HG03139 (cell line): ENCODE data around the gene MAN2A2.
"Not testable (repeated sequence)": the region's sequence is repeated elsewhere in the genome, so short reads cannot be mapped to it uniquely, and the experiment has no call there.

Experiments
- ATAC-seq: cut with Tn5 transposase; IDR thresholded peaks from one replicate; pipeline ENCODE4 v1.9.1; 2021; ENCODE audit not compliant: unreplicated experiment

MAN2A2 gene

GRCh38 chr15:90883526-90883975 lies 19.6 kb upstream of the MAN2A2 start:
- no peak for ATAC-seq

- no peak for ATAC-seq
Observed at GRCh38 chr15:90883976-90884718, 19.0 kb upstream of the MAN2A2 start, which contains the start of gene FES. Gene FES (plus strand): TSS chr15:90884504. CDS start chr15:90885046, 542 bp downstream.

GRCh38 chr15:90884719-90885431 lies 18.2 kb upstream of the MAN2A2 start:
- no peak for ATAC-seq

GRCh38 chr15:90885432-90886290 lies 17.4 kb upstream of the MAN2A2 start:
- peak; percentile 40 for ATAC-seq

GRCh38 chr15:90886291-90886614 lies 16.8 kb upstream of the MAN2A2 start:
- ATAC-seq = no peak

- no peak for ATAC-seq
Observed at GRCh38 chr15:90887037-90887481, 16.0 kb upstream of the MAN2A2 start.

GRCh38 chr15:90889313-90889730 lies 13.8 kb upstream of the MAN2A2 start:
- no peak for ATAC-seq

GRCh38 chr15:90889736-90890456 lies 13.2 kb upstream of the MAN2A2 start:
- no peak for ATAC-seq

GRCh38 chr15:90890839-90891238 lies 12.3 kb upstream of the MAN2A2 start:
- no peak for ATAC-seq

- ATAC-seq = no peak
Observed at GRCh38 chr15:90891346-90891949, 11.7 kb upstream of the MAN2A2 start.

- no peak for ATAC-seq
Observed at GRCh38 chr15:90892023-90892422, 11.1 kb upstream of the MAN2A2 start.

GRCh38 chr15:90892498-90893174 lies 10.5 kb upstream of the MAN2A2 start:
- no peak for ATAC-seq

GRCh38 chr15:90893175-90894090 lies 9.7 kb upstream of the MAN2A2 start:
- no peak for ATAC-seq

- ATAC-seq = no peak
Observed at GRCh38 chr15:90895571-90896117, 7.5 kb upstream of the MAN2A2 start.

GRCh38 chr15:90897131-90897655 lies 5.9 kb upstream of the MAN2A2 start:
- not testable (repeated sequence) for ATAC-seq

GRCh38 chr15:90901175-90902039 lies 1.7 kb upstream of the MAN2A2 start:
- ATAC-seq = no peak
